Measurements from ENCODE around the gene FANCD2.
A peak's percentile ranks its signal among the peaks of the same experiment; 100 is the strongest.
"Not testable (repeated sequence)": the region's sequence is repeated elsewhere in the genome, so short reads cannot be mapped to it uniquely, and the experiment has no call there.

FANCD2 gene

GRCh38 chr3:10026084-10026890, at the start of gene FANCD2:
TSS of gene FANCD2 (plus strand) at chr3:10026437. CDS start at chr3:10028658, 2,221 bp downstream.
- peak; percentile 89 for DNase-seq

GRCh38 chr3:9976721-9977709, 49.2 kb upstream of the FANCD2 start:
- DNase-seq = peak; percentile 48

- no peak for DNase-seq
These were observed 47.4 kb upstream of the FANCD2 start for GRCh38 chr3:9978710-9979305.

GRCh38 chr3:9980251-9980650, 46.0 kb upstream of the FANCD2 start:
- no peak for DNase-seq

- no peak for DNase-seq
These were observed 40.0 kb upstream of the FANCD2 start for GRCh38 chr3:9986230-9986725.

GRCh38 chr3:9994086-9994844, 32.0 kb upstream of the FANCD2 start:
- DNase-seq = no peak

- no peak for DNase-seq
These were observed 25.6 kb upstream of the FANCD2 start for GRCh38 chr3:10000686-10001085.

- DNase-seq = no peak
These were observed 23.3 kb upstream of the FANCD2 start for GRCh38 chr3:10002951-10003350.

GRCh38 chr3:10004506-10004905, 21.7 kb upstream of the FANCD2 start:
- no peak for DNase-seq

GRCh38 chr3:10004960-10005564, 21.2 kb upstream of the FANCD2 start:
- DNase-seq = no peak

GRCh38 chr3:10006048-10006761, 20.0 kb upstream of the FANCD2 start:
- DNase-seq = no peak

GRCh38 chr3:10006762-10007090, 19.5 kb upstream of the FANCD2 start:
- DNase-seq = no peak

- DNase-seq = no peak
These were observed 19.0 kb upstream of the FANCD2 start for GRCh38 chr3:10007126-10007782.

GRCh38 chr3:10008216-10008587, 18.0 kb upstream of the FANCD2 start:
- DNase-seq = not testable (repeated sequence)

- DNase-seq = peak; percentile 80
These were observed 17.5 kb upstream of the FANCD2 start for GRCh38 chr3:10008588-10009344.

GRCh38 chr3:10010421-10010877, 15.8 kb upstream of the FANCD2 start:
- no peak for DNase-seq

GRCh38 chr3:10010878-10011465, 15.3 kb upstream of the FANCD2 start:
- DNase-seq = peak; percentile 91

GRCh38 chr3:10011631-10012030, 14.6 kb upstream of the FANCD2 start:
- DNase-seq = no peak

GRCh38 chr3:10012106-10012505, 14.1 kb upstream of the FANCD2 start:
- no peak for DNase-seq

Measured in CD4-positive, alpha-beta T cell treated with Interferon gamma for 1 hour (primary cell).